Astrocyte of the cerebellum (primary cell): ENCODE measurements around the gene OR10A6.

Source experiments
- DNase-seq: peaks from one replicate; pipeline ENCODE4 v3.0.0-alpha.2; 2011; ENCODE audit warnings: low read depth
- H3K4me3 ChIP-seq: 2 replicates; pipeline ENCODE4 v1.5.1; 2011; ENCODE audit warnings: mild to moderate bottlenecking, low read depth, low read length, moderate library complexity
- in situ Hi-C: cut with HindIII; loops from 2 replicates; pipeline ENCODE4 v1.10.0; 2017; ENCODE audit warnings: low sequenced_read_pairs
- TF ChIP-seq, protein P1 (sequence below): IDR thresholded peaks from 2 replicates; pipeline ENCODE4 v1.5.1; 2012; ENCODE audit warnings: low read length, low read depth, moderate library complexity, mild to moderate bottlenecking; ENCODE audit errors: missing control alignments

The OR10A6 gene

DNA sequence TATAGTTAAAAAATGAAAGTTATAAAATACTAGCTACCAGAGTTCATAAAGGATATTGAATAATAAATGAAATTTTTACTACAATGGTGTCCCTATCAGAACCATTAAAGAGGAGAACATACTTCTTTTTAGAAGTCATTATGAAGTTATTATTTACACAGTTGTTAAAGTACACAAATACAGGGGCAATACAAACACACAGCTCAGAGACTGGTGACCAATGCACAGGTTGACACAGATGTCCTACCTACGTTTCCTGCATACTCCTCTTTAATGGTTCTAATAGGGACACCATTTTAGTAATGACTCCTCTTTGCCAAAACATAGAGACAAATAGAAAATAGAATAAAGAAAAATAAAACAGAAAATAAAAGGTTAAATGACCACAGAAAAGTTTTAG, 24.1 kb upstream of the OR10A6 start:
- in situ Hi-C loops, result no loop called here
- DNase-seq, result no peak
- TF ChIP-seq, protein P1, sequence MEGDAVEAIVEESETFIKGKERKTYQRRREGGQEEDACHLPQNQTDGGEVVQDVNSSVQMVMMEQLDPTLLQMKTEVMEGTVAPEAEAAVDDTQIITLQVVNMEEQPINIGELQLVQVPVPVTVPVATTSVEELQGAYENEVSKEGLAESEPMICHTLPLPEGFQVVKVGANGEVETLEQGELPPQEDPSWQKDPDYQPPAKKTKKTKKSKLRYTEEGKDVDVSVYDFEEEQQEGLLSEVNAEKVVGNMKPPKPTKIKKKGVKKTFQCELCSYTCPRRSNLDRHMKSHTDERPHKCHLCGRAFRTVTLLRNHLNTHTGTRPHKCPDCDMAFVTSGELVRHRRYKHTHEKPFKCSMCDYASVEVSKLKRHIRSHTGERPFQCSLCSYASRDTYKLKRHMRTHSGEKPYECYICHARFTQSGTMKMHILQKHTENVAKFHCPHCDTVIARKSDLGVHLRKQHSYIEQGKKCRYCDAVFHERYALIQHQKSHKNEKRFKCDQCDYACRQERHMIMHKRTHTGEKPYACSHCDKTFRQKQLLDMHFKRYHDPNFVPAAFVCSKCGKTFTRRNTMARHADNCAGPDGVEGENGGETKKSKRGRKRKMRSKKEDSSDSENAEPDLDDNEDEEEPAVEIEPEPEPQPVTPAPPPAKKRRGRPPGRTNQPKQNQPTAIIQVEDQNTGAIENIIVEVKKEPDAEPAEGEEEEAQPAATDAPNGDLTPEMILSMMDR, result no peak
- no peak overlapping the region for H3K4me3 ChIP-seq

DNA sequence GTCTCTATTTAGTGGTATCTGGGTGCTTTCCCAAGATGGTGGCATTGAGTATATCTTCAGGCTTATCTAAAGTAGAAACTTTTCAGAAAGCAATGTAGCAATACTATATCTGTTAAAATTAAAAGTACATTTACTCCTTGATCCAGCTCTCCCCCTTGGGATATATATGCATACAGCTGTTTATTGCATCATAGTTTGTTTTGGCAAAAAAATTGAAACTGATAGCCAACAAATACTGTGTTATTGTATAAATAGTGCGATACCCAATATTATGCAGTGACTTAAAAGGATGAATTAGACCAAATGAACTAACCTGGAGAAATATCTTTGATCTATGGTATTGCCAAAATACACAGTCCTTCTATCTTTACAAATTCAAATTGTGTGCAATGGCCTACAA, 18.9 kb upstream of the OR10A6 start:
- TF ChIP-seq, protein P1, result no peak
- H3K4me3 ChIP-seq, result no peak overlapping the region
- in situ Hi-C loops, result no loop called here
- DNase-seq, result no peak

DNA sequence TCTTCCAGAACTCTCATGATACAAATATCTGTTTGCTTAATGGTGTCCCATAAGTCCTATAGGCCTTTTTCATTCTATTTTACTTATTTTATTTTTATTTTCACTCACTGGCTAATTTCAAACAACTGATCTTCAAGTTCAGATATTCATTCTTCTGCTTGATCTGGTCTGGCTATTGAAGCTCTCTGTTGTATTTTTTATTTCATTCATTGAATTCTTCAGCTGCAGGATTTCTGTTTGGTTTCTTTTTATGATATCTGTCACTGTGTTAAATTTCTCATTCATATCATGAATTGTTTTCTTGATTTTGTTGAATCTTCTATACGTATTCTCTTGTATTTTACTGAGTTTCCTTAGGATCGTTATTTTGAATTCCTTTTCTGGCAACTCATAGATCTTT, 13.1 kb upstream of the OR10A6 start:
- TF ChIP-seq, protein P1, result no peak
- in situ Hi-C loops, result no loop called here
- no peak for DNase-seq
- no peak overlapping the region for H3K4me3 ChIP-seq

DNA sequence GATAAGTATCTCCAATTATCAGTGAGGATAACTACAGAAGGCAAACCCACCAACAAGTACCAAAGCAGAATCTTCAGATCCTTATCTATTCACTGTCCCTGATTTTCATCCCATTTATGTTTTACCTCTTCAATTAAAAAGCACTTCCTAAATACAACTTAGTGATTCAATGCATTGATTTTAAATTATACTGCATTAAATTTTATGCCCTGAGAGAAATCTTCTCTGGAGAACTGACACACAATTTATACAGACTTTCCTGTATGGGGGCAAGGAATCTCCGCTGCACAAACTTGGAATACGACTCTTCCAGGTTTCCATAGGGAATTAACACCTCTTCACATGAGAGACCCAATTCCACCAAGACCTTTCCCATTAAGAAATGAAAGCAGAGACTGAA, 10.5 kb upstream of the OR10A6 start, which contains the start of gene OR10A3:
OR10A3 (minus strand) TSS at position 101 of the 400 bp plus-strand sequence. CDS start 2,188 bp downstream, outside the sequence.
- TF ChIP-seq, protein P1, result no peak
- H3K4me3 ChIP-seq, result no peak within 1 kb of the TSS
- no peak for DNase-seq
- in situ Hi-C loops, result no loop called here

DNA sequence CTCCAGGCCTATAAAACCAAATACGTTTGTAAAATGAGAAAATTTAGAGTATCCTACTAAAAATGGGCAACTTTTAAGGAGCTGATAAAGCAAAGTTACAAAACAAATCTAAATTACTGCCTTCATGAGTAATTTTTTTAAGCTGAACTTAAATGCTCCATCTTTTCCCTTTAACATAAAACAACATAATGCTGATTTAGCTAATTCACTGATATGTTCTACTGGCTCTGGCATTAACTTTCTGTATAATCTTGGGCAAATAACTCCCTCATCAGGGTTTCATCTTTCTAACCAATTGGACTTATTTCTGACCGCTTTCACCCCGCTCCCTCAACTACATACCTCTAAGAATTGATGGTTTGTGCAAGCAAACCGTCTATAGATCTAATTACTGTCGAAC, 10.1 kb upstream of the OR10A6 start:
- DNase-seq, result no peak
- in situ Hi-C loops, result no loop called here
- TF ChIP-seq, protein P1, result no peak
- no peak overlapping the region for H3K4me3 ChIP-seq

DNA sequence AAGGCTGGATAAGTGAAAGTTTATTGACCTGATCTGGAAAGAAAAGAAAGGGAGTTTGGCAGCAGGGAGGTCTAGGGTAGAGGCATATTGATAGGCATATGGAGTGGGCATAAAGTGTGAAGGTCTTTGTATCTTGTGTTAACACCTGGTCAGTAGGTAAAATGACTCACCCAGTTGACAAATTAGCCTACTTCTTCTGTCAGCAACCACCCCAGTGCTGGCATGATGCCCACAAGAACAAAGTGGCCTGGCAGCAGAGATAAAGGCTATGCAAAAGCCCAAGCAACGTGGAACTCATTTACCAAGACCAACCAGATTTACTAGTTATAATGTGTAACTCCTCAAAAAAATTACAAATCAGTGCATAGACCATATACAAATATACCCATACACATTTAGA, 5.5 kb upstream of the OR10A6 start:
- H3K4me3 ChIP-seq, result no peak overlapping the region
- no peak for DNase-seq
- in situ Hi-C loops, result no loop called here
- TF ChIP-seq, protein P1, result no peak

DNA sequence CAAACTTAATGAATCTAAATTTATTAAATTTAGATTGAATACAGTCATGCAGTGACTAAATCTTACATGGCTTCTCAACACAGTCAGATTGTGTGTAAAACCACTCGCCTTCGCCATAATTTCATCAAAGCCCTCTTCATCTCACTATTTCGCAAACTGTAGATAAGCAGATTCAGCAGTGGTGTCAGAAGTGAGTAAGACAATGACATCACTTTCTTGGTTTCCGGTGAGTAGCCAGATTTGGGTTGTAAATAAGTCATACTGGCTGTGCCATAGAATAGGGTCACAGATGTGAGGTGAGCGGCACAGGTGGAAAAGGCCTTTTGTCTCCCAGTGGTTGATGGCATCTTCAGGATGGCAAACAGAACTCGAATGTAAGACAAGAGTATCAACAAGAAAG, 3.4 kb downstream of the OR10A6 start:
- in situ Hi-C loops, result no loop called here
- TF ChIP-seq, protein P1, result no peak
- DNase-seq, result no peak

More for the DNA sequence above, 3.4 kb downstream of the OR10A6 start:
- H3K4me3 ChIP-seq, result no peak overlapping the region
